ENCODE results near the gene DNAJC30.

DNA sequence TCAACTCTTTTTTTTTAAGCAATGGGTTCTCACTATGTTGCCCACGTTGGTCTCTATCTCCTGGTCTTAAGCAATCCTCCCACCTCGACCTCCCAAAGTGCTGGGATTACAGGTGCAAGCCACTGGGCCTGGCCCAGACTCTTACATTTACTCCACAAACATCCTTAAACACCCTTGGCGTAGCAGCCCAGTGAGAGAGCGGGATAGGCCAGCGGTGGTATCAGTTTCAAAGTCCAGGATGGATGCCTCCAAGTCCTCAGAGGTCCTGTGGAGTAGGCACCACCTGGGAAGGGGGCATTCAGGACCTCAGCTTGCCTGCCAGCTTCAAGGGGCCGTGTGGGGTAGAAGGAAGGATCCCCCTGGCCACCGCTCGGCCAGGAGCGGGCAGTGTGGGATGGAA lies 33.7 kb downstream of the DNAJC30 start:
- TF ChIP-seq CTCF (IDR thresholded peaks at IDR 0.05; ENCODE audit: low read depth, low read length, poor library complexity, severe bottlenecking): no peak
- TF ChIP-seq EZH2phosphoT487 (IDR thresholded peaks at IDR 0.05; ENCODE audit: borderline replicate concordance, low read length): no peak

Measured in DOHH2 (cell line).